Mammary epithelial cell (primary cell): ENCODE results near the gene ZNHIT2.

ENCODE experiments used
- EZH2 ChIP-seq: IDR thresholded peaks from 2 replicates; pipeline ENCODE4 v1.6.1; 2012; ENCODE audit warnings: low read length, inconsistent platforms, borderline replicate concordance
- TF ChIP-seq, protein P1 (sequence below), 2 donors: IDR thresholded peaks in 1 of 2; conservative IDR thresholded peaks in 1 of 2; 2 replicates each; pipeline ENCODE4 v1.5.1; 2011 to 2012; ENCODE audit warnings: inconsistent platforms in 2 of 2, low read length in 2 of 2, mild to moderate bottlenecking in 2 of 2, control low read depth in 1 of 2, low read depth in 1 of 2; ENCODE audit not compliant: insufficient read depth in 1 of 2; ENCODE audit errors: extremely low read depth in 1 of 2

DNA sequence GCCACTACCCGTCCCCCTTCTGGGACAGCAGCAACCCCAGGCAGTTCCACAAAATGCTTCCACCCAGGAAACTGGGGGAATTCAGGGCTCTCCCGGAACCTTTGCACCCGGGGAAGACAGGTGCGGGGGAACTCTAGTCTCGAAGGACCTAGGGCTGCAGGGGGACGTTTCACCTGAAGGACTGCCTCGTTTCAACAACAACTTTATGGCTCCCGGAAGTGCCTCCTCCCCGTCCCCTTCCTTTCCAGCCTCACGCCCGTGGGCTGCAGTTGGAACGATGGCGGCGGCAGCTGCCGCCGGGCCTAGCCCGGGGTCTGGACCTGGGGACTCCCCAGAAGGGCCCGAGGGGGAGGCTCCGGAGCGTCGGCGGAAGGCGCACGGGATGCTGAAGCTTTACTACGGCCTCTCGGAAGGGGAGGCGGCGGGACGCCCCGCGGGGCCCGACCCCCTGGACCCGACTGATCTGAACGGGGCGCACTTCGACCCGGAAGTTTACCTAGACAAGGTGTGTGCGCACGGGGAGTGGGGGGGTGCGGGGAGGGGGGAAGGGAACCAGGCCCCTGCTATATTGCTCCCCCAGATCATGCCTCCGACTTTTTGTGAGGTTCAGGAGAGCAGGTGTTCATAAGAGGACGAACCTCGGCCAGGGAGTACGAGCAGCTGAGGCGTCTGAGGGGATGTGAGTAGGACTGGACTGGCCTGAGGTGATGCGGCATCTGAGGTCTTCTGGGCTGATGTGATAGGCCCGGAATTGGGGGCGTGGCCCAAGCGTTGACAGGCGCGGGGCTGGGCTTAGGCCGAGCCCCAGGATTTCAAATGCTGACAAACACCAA lies 21.3 kb downstream of the ZNHIT2 start, which contains the start of gene VPS51:
- TF ChIP-seq, protein P1, sequence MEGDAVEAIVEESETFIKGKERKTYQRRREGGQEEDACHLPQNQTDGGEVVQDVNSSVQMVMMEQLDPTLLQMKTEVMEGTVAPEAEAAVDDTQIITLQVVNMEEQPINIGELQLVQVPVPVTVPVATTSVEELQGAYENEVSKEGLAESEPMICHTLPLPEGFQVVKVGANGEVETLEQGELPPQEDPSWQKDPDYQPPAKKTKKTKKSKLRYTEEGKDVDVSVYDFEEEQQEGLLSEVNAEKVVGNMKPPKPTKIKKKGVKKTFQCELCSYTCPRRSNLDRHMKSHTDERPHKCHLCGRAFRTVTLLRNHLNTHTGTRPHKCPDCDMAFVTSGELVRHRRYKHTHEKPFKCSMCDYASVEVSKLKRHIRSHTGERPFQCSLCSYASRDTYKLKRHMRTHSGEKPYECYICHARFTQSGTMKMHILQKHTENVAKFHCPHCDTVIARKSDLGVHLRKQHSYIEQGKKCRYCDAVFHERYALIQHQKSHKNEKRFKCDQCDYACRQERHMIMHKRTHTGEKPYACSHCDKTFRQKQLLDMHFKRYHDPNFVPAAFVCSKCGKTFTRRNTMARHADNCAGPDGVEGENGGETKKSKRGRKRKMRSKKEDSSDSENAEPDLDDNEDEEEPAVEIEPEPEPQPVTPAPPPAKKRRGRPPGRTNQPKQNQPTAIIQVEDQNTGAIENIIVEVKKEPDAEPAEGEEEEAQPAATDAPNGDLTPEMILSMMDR (conservative IDR thresholded peaks at IDR 0.05 in 1 of 2, IDR thresholded peaks at IDR 0.05 in 1 of 2; ENCODE audit: extremely low read depth in 1 of 2, insufficient read depth in 1 of 2, low read depth in 1 of 2, low read length in 2 of 2) = no peak
- TF ChIP-seq EZH2 = no peak
